ENCODE measurements around the gene ZNRD2. TPM values are rescaled to one million over a fixed set of nuclear protein-coding genes. Genes with fewer than 3 reads are reported as not detected.
A peak's percentile ranks its signal among the peaks of the same experiment; 100 is the strongest.

The ZNRD2 gene
- total RNA-seq, 1 donor from 2014 or later: 32.2 TPM

DNA sequence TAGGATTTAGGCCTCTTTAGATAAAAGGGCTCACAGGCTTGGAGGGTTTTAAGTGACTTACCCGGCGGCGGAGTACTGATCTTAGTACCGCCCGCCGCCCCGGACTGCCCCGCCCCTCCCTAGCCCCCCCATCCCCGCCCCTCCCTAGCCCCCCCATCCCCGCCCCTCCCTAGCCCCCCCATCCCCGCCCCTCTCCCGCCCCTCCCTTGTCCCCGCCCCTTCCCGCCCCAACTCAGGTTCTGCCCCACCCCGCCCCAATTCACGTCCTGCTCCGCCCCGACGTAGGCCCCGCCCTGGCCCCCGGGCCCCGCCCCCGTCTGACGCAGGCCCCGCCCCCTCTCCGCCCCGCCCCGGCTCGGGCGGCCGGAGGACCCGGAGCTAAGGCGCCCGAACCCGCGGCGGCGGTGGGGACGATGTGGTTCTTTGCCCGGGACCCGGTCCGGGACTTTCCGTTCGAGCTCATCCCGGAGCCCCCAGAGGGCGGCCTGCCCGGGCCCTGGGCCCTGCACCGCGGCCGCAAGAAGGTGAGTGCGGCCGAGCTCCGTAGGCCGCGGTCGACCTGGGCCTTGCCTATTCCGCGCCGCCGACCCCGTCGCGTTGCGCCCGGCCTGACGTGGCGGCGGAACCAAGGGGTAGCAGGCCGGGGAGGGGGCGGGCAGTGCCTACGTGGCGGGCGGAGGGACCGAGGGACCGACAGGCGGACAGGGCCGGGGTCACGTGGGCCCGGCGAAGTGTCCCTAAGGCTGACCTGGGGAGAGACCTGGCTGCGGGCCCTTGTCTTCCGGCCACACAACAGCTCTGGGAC, 45.3 kb upstream of the ZNRD2 start, which contains the start of gene SCYL1:
TSS of gene SCYL1 (plus strand) at position 343 of the 805 bp plus-strand sequence. CDS start at position 414, 71 bp downstream.
- TF ChIP-seq, protein P1, sequence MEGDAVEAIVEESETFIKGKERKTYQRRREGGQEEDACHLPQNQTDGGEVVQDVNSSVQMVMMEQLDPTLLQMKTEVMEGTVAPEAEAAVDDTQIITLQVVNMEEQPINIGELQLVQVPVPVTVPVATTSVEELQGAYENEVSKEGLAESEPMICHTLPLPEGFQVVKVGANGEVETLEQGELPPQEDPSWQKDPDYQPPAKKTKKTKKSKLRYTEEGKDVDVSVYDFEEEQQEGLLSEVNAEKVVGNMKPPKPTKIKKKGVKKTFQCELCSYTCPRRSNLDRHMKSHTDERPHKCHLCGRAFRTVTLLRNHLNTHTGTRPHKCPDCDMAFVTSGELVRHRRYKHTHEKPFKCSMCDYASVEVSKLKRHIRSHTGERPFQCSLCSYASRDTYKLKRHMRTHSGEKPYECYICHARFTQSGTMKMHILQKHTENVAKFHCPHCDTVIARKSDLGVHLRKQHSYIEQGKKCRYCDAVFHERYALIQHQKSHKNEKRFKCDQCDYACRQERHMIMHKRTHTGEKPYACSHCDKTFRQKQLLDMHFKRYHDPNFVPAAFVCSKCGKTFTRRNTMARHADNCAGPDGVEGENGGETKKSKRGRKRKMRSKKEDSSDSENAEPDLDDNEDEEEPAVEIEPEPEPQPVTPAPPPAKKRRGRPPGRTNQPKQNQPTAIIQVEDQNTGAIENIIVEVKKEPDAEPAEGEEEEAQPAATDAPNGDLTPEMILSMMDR (conservative IDR thresholded peaks at IDR 0.05): no peak
- Mint-ChIP-seq H3K27me3 (no peaks in the 10 kb centered on the region), H3K4me1 (ENCODE audit: unreplicated experiment) (peaks cover 29% of the 10 kb centered on the region), H3K27ac (peak within 1 kb of the TSS; percentile 68), H3K9me3 (no peaks in the 10 kb centered on the region), H3K36me3 (peaks cover 3% of the 10 kb centered on the region), H3K4me3 (peak within 1 kb of the TSS; percentile 89)
- peak; percentile 89 for DNase-seq (ENCODE audit: extremely low spot score, unreplicated experiment)

DNA sequence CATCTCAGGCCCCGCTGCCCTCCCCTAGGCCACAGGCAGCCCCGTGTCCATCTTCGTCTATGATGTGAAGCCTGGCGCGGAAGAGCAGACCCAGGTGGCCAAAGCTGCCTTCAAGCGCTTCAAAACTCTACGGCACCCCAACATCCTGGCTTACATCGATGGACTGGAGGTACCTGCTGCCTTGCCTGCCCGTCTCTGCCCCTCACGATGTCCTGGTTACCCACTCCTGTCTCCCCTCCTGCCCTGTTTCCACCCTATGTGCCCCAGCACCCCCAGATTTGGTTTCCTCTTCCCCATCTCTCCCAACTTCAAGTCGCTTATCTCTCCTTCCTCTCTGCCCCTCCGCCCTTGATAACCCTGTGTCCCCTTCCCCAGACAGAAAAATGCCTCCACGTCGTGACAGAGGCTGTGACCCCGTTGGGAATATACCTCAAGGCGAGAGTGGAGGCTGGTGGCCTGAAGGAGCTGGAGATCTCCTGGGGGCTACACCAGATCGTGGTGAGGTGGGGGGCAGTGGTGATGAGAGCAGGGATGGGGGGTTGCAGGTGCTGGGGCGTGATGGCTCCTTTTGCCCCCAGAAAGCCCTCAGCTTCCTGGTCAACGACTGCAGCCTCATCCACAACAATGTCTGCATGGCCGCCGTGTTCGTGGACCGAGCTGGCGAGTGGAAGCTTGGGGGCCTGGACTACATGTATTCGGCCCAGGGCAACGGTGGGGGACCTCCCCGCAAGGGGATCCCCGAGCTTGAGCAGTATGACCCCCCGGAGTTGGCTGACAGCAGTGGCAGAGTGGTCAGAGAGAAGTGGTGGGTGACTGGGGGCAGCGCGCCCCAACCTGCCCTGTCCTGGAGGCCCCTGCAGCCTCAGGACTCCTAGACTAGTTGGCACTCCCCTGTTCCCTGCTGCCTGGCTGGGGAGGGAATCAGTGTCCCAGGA, 44.5 kb upstream of the ZNRD2 start:
- H3K36me3 Mint-ChIP-seq: peaks cover 7% of the 10 kb centered on the region
- H3K4me1 Mint-ChIP-seq (ENCODE audit: unreplicated experiment): peaks cover 29% of the 10 kb centered on the region
- no peak for DNase-seq (ENCODE audit: extremely low spot score, unreplicated experiment)
- H3K27ac Mint-ChIP-seq: peak overlapping the region; percentile 21
- TF ChIP-seq, protein P1 (conservative IDR thresholded peaks at IDR 0.05): no peak
- no peaks in the 10 kb centered on the region for H3K9me3 Mint-ChIP-seq
- no peaks in the 10 kb centered on the region for H3K27me3 Mint-ChIP-seq
- H3K4me3 Mint-ChIP-seq: peak overlapping the region; percentile 89

DNA sequence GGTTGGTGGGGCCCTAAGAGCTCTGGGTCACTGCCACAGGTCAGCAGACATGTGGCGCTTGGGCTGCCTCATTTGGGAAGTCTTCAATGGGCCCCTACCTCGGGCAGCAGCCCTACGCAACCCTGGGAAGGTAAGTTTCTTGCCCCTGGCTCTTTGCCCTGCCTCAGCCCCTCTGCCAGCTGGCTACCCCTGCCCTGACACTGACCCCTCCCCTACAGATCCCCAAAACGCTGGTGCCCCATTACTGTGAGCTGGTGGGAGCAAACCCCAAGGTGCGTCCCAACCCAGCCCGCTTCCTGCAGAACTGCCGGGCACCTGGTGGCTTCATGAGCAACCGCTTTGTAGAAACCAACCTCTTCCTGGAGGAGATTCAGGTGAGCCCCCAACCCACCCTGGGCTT, 43.5 kb upstream of the ZNRD2 start:
- H3K36me3 Mint-ChIP-seq: peaks cover 7% of the 10 kb centered on the region
- no peaks in the 10 kb centered on the region for H3K27me3 Mint-ChIP-seq
- H3K27ac Mint-ChIP-seq: no peak overlapping the region
- H3K4me3 Mint-ChIP-seq: peak overlapping the region; percentile 89
- H3K9me3 Mint-ChIP-seq: no peaks in the 10 kb centered on the region
- TF ChIP-seq, protein P1 (conservative IDR thresholded peaks at IDR 0.05): no peak
- DNase-seq (ENCODE audit: extremely low spot score, unreplicated experiment): no peak
- H3K4me1 Mint-ChIP-seq (ENCODE audit: unreplicated experiment): peaks cover 27% of the 10 kb centered on the region

DNA sequence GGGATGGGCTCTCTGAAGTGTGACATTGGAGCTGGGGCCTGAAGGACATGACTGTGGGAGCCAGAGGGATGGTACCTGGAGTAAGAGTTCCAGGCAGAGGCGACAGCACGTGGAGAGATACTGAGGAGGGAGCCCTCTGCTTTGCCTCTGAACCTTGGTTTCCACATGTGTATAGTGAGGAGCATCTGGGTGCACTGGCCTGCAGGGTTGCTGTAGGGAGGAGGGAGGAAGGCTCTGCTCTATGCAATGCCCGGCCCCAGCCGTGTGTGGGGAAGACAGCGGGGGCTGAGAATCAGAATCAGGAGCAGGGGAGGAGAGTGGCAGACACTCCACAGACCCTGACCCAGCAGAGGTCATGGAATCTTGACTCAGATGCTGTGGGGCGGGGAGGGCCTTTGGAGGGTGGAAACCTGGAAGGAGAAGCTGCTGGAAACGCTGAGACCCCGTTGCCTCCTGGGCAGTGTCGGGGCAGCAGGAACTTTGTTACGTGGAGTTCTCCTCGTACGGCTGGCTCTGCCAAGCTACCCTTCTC, 41.4 kb upstream of the ZNRD2 start:
- H3K27ac Mint-ChIP-seq: peak overlapping the region; percentile 32
- TF ChIP-seq, protein P1 (conservative IDR thresholded peaks at IDR 0.05): no peak
- H3K4me3 Mint-ChIP-seq: peak overlapping the region; percentile 27
- no peak for DNase-seq (ENCODE audit: extremely low spot score, unreplicated experiment)
- peaks cover 13% of the 10 kb centered on the region for H3K4me1 Mint-ChIP-seq (ENCODE audit: unreplicated experiment)
- H3K36me3 Mint-ChIP-seq: peaks cover 7% of the 10 kb centered on the region
- no peaks in the 10 kb centered on the region for H3K9me3 Mint-ChIP-seq
- H3K27me3 Mint-ChIP-seq: no peaks in the 10 kb centered on the region

DNA sequence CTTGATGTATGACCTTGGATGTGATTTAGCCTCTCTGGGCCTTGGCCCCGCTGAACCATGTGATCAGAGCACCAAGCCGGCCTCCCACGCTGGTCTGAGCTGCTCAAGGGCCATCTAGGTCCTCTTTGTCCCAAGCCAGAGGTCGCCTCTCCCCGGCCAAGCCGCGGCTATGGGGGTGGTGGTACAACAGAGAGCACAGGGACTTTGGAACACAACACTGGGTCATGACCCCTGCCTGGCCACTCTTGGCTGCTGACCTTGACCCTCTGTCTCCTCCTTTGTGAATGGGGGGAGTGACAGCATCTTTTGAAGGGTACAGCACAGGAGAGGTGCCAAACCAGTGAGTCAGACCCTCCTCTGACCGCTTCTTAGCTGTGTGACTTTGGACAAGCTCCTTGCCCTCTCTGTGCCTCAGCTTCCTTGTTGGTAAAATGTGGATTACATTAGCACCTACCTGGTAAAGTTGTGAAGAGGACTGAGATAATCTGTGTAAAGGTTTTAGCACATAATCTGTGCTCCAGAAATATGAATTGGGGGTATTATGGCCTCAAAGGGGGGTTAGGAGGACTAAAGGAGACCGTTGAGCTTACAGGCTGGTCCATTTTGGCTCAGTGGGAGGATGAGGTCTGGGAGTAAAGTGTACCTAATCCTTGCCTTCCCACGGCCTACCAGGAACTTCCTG, 40.7 kb upstream of the ZNRD2 start:
- peaks cover 11% of the 10 kb centered on the region for H3K36me3 Mint-ChIP-seq
- H3K4me3 Mint-ChIP-seq: no peak overlapping the region
- H3K27ac Mint-ChIP-seq: no peak overlapping the region

More for the DNA sequence above, 40.7 kb upstream of the ZNRD2 start:
- no peak for DNase-seq (ENCODE audit: extremely low spot score, unreplicated experiment)
- Mint-ChIP-seq H3K9me3 (no peaks in the 10 kb centered on the region), H3K4me1 (ENCODE audit: unreplicated experiment) (peaks cover 8% of the 10 kb centered on the region), H3K27me3 (no peaks in the 10 kb centered on the region)
- TF ChIP-seq, protein P1 (conservative IDR thresholded peaks at IDR 0.05): no peak

Measured in type B pancreatic cell (in vitro differentiated cells).